ENCODE results near the gene HTR4.
A peak's percentile ranks its signal among the peaks of the same experiment; 100 is the strongest.
"Not testable (repeated sequence)": the region's sequence is repeated elsewhere in the genome, so short reads cannot be mapped to it uniquely, and the experiment has no call there.

Gene HTR4

GRCh38 chr5:148529450-148529849, 124.9 kb downstream of the HTR4 start:
- DNase-seq = not testable (repeated sequence)

GRCh38 chr5:148524721-148525120, 129.6 kb downstream of the HTR4 start:
- DNase-seq = no peak

- no peak for DNase-seq
Observed at GRCh38 chr5:148523139-148523538, 131.2 kb downstream of the HTR4 start.

- DNase-seq = no peak
Observed at GRCh38 chr5:148515460-148515859, 138.9 kb downstream of the HTR4 start.

GRCh38 chr5:148514344-148514743, 140.0 kb downstream of the HTR4 start:
- DNase-seq = no peak

GRCh38 chr5:148512498-148512897, 141.8 kb downstream of the HTR4 start:
- no peak for DNase-seq

GRCh38 chr5:148511810-148512347, 142.4 kb downstream of the HTR4 start:
- no peak for DNase-seq

- DNase-seq = no peak
Observed at GRCh38 chr5:148509893-148510292, 144.4 kb downstream of the HTR4 start.

- DNase-seq = no peak
Observed at GRCh38 chr5:148507648-148508047, 146.7 kb downstream of the HTR4 start.

- DNase-seq = no peak
Observed at GRCh38 chr5:148499452-148499851, 154.9 kb downstream of the HTR4 start.

- no peak for DNase-seq
Observed at GRCh38 chr5:148497757-148498156, 156.6 kb downstream of the HTR4 start.

GRCh38 chr5:148492351-148492750, 162.0 kb downstream of the HTR4 start:
- no peak for DNase-seq

GRCh38 chr5:148491793-148492184, 162.5 kb downstream of the HTR4 start:
- no peak for DNase-seq

GRCh38 chr5:148491015-148491792, 163.1 kb downstream of the HTR4 start:
- DNase-seq = no peak

- DNase-seq = no peak
Observed at GRCh38 chr5:148488757-148489156, 165.6 kb downstream of the HTR4 start.

GRCh38 chr5:148486456-148486855, 167.9 kb downstream of the HTR4 start:
- DNase-seq = no peak

GRCh38 chr5:148484651-148485050, 169.7 kb downstream of the HTR4 start:
- no peak for DNase-seq

GRCh38 chr5:148483750-148484149, 170.6 kb downstream of the HTR4 start:
- no peak for DNase-seq

GRCh38 chr5:148482697-148483462, 171.4 kb downstream of the HTR4 start:
- DNase-seq = peak; percentile 65

GRCh38 chr5:148482196-148482595, 172.1 kb downstream of the HTR4 start:
- no peak for DNase-seq

GRCh38 chr5:148477429-148477828, 176.9 kb downstream of the HTR4 start:
- DNase-seq = no peak

GRCh38 chr5:148476302-148476701, 178.0 kb downstream of the HTR4 start:
- no peak for DNase-seq

GRCh38 chr5:148474025-148474511, 180.3 kb downstream of the HTR4 start:
- DNase-seq = no peak

GRCh38 chr5:148471379-148471778, 182.9 kb downstream of the HTR4 start:
- DNase-seq = no peak

Data from CD4-positive, alpha-beta T cell treated with Interleukin-17A for 4 hours (primary cell).